Endodermal cell (in vitro differentiated cells): ENCODE measurements around the gene SMYD3. TPM values are rescaled to one million over a fixed set of nuclear protein-coding genes. Genes with fewer than 3 reads are reported as not detected.

ENCODE experiments used
- DNase-seq: peaks from one replicate; pipeline ENCODE4 v3.0.0-alpha.2; 2017
- H3K27ac ChIP-seq: 2 replicates; pipeline ENCODE4 v1.5.1; 2013; ENCODE audit warnings: mild to moderate bottlenecking, low read depth, low read length, moderate library complexity
- H3K27me3 ChIP-seq: 2 replicates; pipeline ENCODE4 v1.6.1; 2013; ENCODE audit warnings: mild to moderate bottlenecking, low read length, moderate library complexity; ENCODE audit not compliant: insufficient read depth, control insufficient read depth, poor library complexity, severe bottlenecking
- H3K36me3 ChIP-seq: 2 replicates; pipeline ENCODE4 v1.7.0; 2013; ENCODE audit warnings: mild to moderate bottlenecking, low read length, moderate library complexity; ENCODE audit not compliant: control insufficient read depth, insufficient read depth
- H3K4me1 ChIP-seq: one replicate; pipeline ENCODE4 v1.7.0; 2013; ENCODE audit warnings: low read length; ENCODE audit not compliant: control insufficient read depth, insufficient read depth
- H3K4me3 ChIP-seq: 2 replicates; pipeline ENCODE4 v1.5.1; 2013; ENCODE audit warnings: mild to moderate bottlenecking, low read length, moderate library complexity
- H3K9ac ChIP-seq: 2 replicates; pipeline ENCODE4 v1.6.1; 2013; ENCODE audit warnings: mild to moderate bottlenecking, low read length, moderate library complexity; ENCODE audit not compliant: poor library complexity, severe bottlenecking; ENCODE audit errors: extremely low read depth
- H3K9me3 ChIP-seq: 2 replicates; pipeline ENCODE4 v1.6.1; 2013; ENCODE audit warnings: mild to moderate bottlenecking, low read length, moderate library complexity; ENCODE audit not compliant: control insufficient read depth
- H3K27ac Mint-ChIP-seq: 2 replicates; pipeline ENCODE4 v1.8.0; 2020; ENCODE audit warnings: mixed read lengths
- H3K27me3 Mint-ChIP-seq: 2 replicates; pipeline ENCODE4 v1.8.0; 2021; ENCODE audit warnings: mild to moderate bottlenecking, mixed read lengths; ENCODE audit not compliant: insufficient read depth
- H3K36me3 Mint-ChIP-seq: 2 replicates; pipeline ENCODE4 v1.8.0; 2020; ENCODE audit warnings: low read depth, mixed read lengths
- H3K4me1 Mint-ChIP-seq: 2 replicates; pipeline ENCODE4 v1.8.0; 2020; ENCODE audit warnings: mixed read lengths
- H3K4me3 Mint-ChIP-seq: 2 replicates; pipeline ENCODE4 v1.8.0; 2020; ENCODE audit warnings: mild to moderate bottlenecking, moderate library complexity, mixed read lengths
- H3K9me3 Mint-ChIP-seq: 2 replicates; pipeline ENCODE4 v1.8.0; 2020; ENCODE audit warnings: mild to moderate bottlenecking, mixed read lengths
- WGBS, 2 experiments: methylation state at CpG; one replicate each; pipeline versions ENCODE4 v1.1.5 to v1.1.7; 2013; ENCODE audit warnings: missing lambda C conversion rate in 2 of 2, mixed read lengths in 1 of 2; ENCODE audit not compliant: insufficient coverage in 1 of 2, insufficient read length in 1 of 2; 5-methylcytosine and 5-hydroxymethylcytosine counted together
- total RNA-seq, 2 donors: library from RNA; stranded (reverse); fragmentation: NEBNext Ultra II Directional in 1 of 2; extraction: Animal tissue kit (Norgen Biotek cat#: 25700) in 1 of 2; gene quantifications; 2 replicates in 1 of 2; 3 replicates in 1 of 2; pipeline ENCODE4 v1.2.1, GENCODE V29; 2021
- TF ChIP-seq, protein P1 (sequence below): fragments of 200-600 bp; sonication (generic); conservative IDR thresholded peaks from 2 replicates; pipeline ENCODE4 v1.5.0; 2021; ENCODE audit warnings: antibody characterized with exemption, mild to moderate bottlenecking

SMYD3 gene
- total RNA-seq, 2 donors from 2014 or later: 32.3 to 45.8 TPM

GRCh38 chr1:245790441-245790840 is 716.6 kb downstream of the SMYD3 start:
- no peaks in the 10 kb centered on the region for H3K4me1 ChIP-seq
- H3K27me3 ChIP-seq: no peaks in the 10 kb centered on the region
- H3K9me3 ChIP-seq: no peaks in the 10 kb centered on the region
- H3K27me3 Mint-ChIP-seq: no peaks in the 10 kb centered on the region
- peaks cover under 1% of the 10 kb centered on the region for H3K4me1 Mint-ChIP-seq
- no peak for DNase-seq
- no peaks in the 10 kb centered on the region for H3K9me3 Mint-ChIP-seq
- H3K9ac ChIP-seq: no peak overlapping the region
- H3K4me3 ChIP-seq: no peak overlapping the region
- H3K27ac ChIP-seq: no peak overlapping the region
- WGBS, 2 experiments: 87 to 92% methylated on average over 2 of the region's 2 CpGs
- H3K36me3 Mint-ChIP-seq: no peaks in the 10 kb centered on the region
- no peak overlapping the region for H3K27ac Mint-ChIP-seq
- H3K36me3 ChIP-seq: no peaks in the 10 kb centered on the region
- TF ChIP-seq, protein P1, sequence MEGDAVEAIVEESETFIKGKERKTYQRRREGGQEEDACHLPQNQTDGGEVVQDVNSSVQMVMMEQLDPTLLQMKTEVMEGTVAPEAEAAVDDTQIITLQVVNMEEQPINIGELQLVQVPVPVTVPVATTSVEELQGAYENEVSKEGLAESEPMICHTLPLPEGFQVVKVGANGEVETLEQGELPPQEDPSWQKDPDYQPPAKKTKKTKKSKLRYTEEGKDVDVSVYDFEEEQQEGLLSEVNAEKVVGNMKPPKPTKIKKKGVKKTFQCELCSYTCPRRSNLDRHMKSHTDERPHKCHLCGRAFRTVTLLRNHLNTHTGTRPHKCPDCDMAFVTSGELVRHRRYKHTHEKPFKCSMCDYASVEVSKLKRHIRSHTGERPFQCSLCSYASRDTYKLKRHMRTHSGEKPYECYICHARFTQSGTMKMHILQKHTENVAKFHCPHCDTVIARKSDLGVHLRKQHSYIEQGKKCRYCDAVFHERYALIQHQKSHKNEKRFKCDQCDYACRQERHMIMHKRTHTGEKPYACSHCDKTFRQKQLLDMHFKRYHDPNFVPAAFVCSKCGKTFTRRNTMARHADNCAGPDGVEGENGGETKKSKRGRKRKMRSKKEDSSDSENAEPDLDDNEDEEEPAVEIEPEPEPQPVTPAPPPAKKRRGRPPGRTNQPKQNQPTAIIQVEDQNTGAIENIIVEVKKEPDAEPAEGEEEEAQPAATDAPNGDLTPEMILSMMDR: no peak
- no peak overlapping the region for H3K4me3 Mint-ChIP-seq

DNA sequence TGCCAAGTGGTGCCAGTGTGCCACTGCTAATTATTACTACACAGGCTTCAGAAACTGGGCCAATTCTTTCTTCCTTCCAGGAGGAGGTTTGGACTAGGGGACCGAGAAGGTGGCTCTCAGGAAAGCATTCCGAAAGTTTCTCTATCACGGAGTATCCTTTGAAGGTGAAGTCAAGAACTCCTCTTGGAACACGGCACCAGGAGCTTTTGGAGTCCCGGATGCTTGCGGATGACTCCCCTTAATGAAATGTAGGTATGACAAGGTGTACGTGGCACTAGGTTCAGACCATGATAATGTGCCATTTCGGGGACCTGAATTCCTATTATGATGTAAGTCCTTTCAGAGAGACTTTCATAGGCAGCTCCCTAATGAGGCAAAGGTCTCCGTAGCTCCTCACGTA is 718.2 kb downstream of the SMYD3 start:
- Mint-ChIP-seq H3K4me1 (peaks cover 2% of the 10 kb centered on the region), H3K27ac (no peak overlapping the region), H3K9me3 (no peaks in the 10 kb centered on the region), H3K27me3 (no peaks in the 10 kb centered on the region), H3K36me3 (no peaks in the 10 kb centered on the region), H3K4me3 (no peak overlapping the region)
- DNase-seq: no peak
- H3K9me3 ChIP-seq: no peaks in the 10 kb centered on the region
- no peaks in the 10 kb centered on the region for H3K36me3 ChIP-seq
- no peak overlapping the region for H3K27ac ChIP-seq
- no peaks in the 10 kb centered on the region for H3K27me3 ChIP-seq
- no peaks in the 10 kb centered on the region for H3K4me1 ChIP-seq
- no peak overlapping the region for H3K4me3 ChIP-seq
- TF ChIP-seq, protein P1: no peak
- 94 to 98% methylated on average over 10 of the region's 10 CpGs for WGBS, 2 experiments
- H3K9ac ChIP-seq: no peak overlapping the region

- H3K27ac ChIP-seq: no peak overlapping the region
- H3K9ac ChIP-seq: no peak overlapping the region
- Mint-ChIP-seq H3K27ac (no peak overlapping the region), H3K36me3 (no peaks in the 10 kb centered on the region), H3K4me3 (no peak overlapping the region), H3K27me3 (no peaks in the 10 kb centered on the region), H3K9me3 (no peaks in the 10 kb centered on the region), H3K4me1 (peaks cover 2% of the 10 kb centered on the region)
- no peaks in the 10 kb centered on the region for H3K27me3 ChIP-seq
- no peak overlapping the region for H3K4me3 ChIP-seq
- no peaks in the 10 kb centered on the region for H3K4me1 ChIP-seq
- no peaks in the 10 kb centered on the region for H3K36me3 ChIP-seq
- no peak for DNase-seq
- WGBS, 2 experiments: 93 to 100% methylated on average over 1 to 3 of the region's 3 CpGs
- TF ChIP-seq, protein P1: no peak
- no peaks in the 10 kb centered on the region for H3K9me3 ChIP-seq
These were observed 718.8 kb downstream of the SMYD3 start for GRCh38 chr1:245788269-245788668.
